Posterior cingulate gyrus (tissue), 11 donors: ENCODE measurements around the gene RAN.
"Not testable (repeated sequence)": the region's sequence is repeated elsewhere in the genome, so short reads cannot be mapped to it uniquely, and the experiment has no call there.

Experiments
- DNase-seq, 10 donors: peaks; one replicate each; pipeline versions ENCODE4 v3.0.0 to v3.0.0-alpha.2; 2020 to 2021; ENCODE audit warnings: mixed read lengths in 3 of 10
- intact Hi-C: fragments of 100-400 bp; cut with DNase I; formaldehyde crosslinking; loops from one replicate; pipeline ENCODE4 v1.15.1; 2023

RAN gene

DNA sequence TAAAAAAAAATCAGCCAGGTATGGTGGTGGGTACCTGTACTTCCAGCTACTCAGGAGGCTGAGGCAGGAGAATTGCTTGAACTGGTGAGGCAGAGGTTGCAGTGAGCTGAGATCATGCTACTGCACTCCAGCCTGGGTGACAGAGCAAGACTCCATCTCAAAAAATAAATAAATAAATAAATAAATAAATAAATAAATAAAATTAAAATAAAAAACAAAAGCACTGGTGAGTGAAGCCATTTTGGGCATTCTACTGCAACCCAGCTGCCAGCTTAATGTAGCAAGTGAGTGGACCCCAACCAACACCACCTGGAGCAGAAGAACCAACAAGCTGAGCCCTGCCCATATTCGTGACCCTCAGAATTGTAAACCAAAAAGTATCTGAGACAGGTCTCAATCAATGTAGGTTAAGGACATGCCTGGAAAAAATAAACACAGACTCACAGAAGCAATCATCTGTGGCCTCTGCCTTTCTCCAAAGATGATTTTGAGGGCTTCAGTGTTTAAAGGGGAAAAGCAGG is 23.0 kb upstream of the RAN start:
- intact Hi-C loops, DNase-seq: not testable (repeated sequence)

- no peak for DNase-seq
- intact Hi-C loops: no loop called here
Measured at GRCh38 chr12:130849561-130850417, 22.1 kb upstream of the RAN start.

DNA sequence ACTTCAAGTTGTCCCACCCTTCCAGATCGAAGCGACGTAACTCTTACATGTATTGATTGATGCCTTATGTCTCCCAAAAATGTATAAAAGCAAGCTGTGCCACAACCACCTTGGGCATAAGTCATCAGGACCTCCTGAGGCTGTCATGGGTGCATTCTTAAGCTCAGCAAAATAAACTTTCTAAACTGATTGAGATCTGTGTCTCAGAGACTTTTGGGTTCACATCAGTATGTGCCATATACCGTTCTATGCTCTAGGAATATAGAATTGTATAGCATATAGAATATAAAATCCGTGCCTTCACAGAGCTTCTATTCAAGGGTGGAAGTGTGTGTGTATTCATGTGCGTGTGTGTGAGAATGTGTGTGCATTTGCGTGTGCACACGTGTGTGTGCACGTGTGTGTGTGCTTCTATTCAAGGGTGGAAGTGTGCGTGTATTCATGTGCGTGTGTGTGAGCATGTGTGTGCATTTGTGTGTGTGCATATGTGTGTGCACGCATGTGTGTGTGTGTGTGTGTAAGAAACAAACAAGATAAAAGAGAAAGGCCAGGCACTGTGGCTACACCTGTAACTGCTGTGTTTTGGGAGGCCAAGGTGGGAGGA is 21.3 kb upstream of the RAN start:
- intact Hi-C loops: no loop called here
- no peak for DNase-seq

DNA sequence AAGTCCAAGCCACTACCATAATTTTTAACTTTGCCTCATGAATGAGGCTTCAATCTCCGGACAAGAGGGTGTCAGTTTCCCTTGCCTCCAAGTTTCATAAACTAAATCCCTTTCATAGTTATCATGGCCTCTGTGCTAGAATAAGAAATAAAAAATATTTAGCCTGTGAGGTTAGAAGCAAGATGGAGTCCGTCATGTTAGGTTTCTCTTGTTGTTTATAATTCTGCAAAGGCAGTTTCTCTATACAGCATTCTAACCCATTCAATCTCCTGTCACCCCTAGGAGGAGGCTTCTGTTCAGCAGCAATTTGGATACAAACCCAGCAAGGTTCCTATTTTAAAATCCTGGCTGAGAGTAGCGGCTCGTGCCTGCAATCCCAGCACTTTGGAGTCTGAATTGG is 15.8 kb upstream of the RAN start:
- no peak for DNase-seq
- intact Hi-C loops: no loop called here

DNA sequence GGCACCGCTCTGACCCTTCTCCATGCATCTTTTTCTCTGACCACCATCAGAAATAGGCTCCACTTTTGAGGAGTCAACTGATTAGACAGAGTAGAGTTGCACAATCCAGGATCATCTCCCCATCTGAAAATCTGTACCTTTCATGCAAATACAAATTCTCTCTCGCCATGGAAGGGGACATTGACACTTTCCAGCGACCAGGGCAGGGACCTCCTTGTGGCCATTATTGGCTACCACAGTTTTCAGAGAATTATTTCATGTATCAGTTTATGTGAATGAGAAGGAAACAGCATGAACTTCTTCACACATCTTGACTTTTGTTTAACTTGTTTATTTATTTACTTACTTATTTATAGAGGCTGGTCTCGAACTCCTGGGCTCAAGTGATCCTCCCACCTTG is 13.8 kb upstream of the RAN start:
- intact Hi-C loops: no loop called here
- no peak for DNase-seq

GRCh38 chr12:130859161-130859560 is 12.7 kb upstream of the RAN start:
- intact Hi-C loops: no loop called here
- no peak for DNase-seq

- DNase-seq: no peak
- intact Hi-C loops: no loop called here
Measured at GRCh38 chr12:130860311-130860710, 11.6 kb upstream of the RAN start.

DNA sequence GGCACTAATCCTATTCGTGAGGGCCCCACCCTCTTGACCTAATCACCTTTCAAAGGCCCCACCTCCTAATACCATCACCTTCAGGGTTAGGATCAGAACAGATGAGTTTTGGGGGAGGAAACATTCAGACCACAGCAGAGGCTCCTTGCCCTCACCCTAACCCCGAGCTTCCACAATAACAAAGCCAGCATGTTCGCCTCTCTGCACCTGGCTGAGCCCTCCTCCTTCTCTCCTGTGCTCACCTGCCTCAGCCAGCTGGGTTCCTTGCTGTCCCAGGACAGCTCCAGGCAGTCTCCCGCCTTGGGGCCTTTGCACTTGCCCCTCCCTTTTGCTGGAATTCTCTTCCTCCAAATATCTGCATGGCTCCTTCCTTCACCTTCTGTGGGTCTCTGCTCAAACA is 9.7 kb upstream of the RAN start:
- no peak for DNase-seq
- intact Hi-C loops: no loop called here

DNA sequence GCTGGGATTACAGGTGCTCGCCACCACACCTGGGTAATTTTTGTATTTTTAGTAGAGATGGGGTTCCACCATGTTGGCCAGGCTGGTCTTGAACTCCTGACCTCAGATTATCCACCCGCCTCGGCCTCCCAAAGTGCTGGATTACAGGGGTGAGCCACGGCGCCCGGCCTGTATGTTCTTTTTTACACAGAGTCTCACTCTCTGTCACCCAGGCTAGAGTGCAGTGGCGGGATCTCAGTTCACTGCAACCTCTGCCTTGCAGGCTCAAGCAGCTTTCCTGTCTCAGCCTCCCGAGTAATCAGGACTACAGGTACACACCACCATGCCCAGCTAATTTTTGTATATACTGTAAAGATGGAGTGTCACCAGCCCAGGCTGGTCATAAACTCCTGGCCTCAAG is 9.1 kb upstream of the RAN start:
- DNase-seq, intact Hi-C loops: not testable (repeated sequence)

DNA sequence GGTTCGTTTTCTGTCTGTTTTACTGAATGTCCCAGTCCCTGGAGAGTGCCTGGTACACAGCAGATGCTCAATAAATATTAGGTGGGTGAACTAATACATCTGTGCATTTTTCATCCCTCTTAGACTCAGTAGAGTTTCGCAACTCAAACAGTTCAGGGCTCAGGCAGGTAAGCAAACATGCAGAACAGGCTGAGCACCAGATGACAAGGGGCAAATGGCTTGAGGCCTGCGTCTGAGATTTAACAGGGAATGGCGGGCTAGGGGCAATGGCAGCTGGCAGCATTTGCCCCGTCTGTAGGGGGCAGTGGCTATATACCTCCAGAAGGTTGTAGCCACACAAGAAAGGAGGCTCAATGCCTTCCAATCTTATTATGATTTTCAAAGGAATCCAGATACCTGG is 8.6 kb upstream of the RAN start:
- intact Hi-C loops: no loop called here
- DNase-seq: no peak

- intact Hi-C loops: no loop called here
- DNase-seq: no peak
Measured at GRCh38 chr12:130868412-130868811, 3.5 kb upstream of the RAN start.

GRCh38 chr12:130870442-130871285 is 1.2 kb upstream of the RAN start:
- intact Hi-C loops: loop anchor here (1.0 kb wide), 1 partner anchor 31 kb away; the partner anchor contains the start of gene STX2
- DNase-seq: peak; percentile 32 to 93 (median 42)

- intact Hi-C loops: no loop called here
- DNase-seq: peak in 9 of 10 donors; percentile 21 to 93 (median 34)
Measured at GRCh38 chr12:130872179-130873096, 572 bp downstream of the RAN start.

DNA sequence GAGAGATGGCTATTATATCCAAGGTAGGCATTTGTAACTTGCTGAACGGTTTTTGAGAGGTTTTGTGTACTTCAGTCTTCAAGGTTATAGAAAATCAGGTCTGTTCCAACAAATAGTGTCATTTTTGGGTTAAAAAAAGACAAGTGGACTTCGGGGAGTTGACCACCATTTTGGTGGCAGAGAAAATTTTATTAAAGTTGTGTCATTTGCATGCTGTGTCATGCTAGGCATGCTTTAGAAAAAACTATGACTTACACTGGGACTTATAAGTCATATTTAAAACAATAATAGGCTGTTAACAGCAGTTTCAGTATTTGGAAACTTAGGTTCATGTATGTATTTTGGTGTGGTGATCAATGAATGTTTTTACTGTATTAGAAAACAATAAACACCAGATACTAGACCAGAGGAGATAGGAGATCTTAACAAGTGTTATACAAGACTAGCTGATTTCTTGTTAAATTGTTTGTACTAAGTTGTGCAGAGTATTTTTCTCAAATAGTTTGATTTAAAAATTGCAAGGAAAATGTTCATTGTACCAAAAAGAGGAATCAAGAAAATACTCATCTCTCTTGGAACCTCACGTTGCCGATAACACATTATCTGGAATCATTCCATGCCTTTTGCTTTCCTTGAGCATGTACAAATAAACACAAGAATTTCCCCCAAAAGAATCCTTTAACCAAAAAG is 1.4 kb downstream of the RAN start:
- DNase-seq: no peak
- intact Hi-C loops: no loop called here

DNA sequence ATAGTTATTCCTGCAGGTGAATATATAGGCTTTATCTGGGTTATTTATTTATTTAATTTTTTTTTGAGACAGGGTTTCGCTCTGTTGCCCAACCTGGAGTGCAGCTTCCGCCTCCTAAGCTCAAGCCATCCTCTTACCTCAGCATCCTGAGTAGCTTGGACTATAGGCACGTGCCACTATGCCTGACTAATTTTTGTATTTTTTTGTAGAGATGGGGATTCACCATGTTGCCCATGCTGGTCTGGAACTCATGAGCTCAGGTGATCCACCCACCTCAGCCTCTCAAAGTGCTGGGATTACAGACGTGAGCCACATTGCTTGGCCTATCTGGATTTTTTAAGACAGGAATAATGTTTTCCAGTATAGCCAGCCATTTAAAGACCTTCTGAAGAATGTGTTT is 2.0 kb downstream of the RAN start:
- DNase-seq: no peak
- intact Hi-C loops: no loop called here

DNA sequence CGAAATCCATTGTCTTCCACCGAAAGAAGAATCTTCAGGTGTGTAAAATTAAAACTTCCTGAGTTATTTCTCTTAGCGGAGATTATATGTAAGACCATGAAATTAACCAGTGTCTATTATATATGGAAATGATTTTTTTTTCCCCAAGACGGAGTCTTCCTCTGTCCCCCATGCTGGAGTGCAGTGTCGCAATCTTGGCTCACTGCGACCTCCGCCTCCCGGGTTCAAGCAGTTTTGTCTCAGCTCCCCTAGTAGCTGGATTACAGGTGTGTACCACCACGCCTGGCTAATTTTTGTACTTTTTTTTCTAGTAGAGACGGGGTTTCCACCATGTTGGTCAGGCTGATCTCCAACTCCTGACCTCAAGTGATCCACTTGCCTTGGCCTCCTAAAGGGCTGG is 2.8 kb downstream of the RAN start:
- intact Hi-C loops: no loop called here
- DNase-seq: no peak

DNA sequence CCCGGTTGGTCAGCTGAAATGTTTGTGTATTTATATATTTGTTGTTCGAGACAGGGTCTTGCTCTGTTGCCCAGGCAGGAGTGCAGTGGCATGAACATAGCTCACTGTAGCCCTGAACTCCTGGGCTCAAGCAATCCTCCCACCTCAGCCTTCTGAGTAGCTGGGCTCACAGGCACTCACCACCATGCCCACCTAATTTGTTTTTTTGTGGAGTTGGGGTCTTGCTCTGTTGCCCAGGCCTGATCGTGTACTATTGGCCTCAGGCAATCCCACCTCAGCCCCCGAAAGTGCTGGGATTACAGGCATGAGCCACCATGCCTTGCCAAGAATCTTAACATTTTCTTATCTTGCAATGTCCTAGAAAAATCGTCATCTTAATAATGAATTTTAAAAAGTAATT is 3.3 kb downstream of the RAN start:
- DNase-seq: no peak

GRCh38 chr12:130875708-130876107 is 3.8 kb downstream of the RAN start:
- intact Hi-C loops, DNase-seq: not testable (repeated sequence)

More for the DNA sequence above, 3.3 kb downstream of the RAN start:
- intact Hi-C loops: no loop called here

DNA sequence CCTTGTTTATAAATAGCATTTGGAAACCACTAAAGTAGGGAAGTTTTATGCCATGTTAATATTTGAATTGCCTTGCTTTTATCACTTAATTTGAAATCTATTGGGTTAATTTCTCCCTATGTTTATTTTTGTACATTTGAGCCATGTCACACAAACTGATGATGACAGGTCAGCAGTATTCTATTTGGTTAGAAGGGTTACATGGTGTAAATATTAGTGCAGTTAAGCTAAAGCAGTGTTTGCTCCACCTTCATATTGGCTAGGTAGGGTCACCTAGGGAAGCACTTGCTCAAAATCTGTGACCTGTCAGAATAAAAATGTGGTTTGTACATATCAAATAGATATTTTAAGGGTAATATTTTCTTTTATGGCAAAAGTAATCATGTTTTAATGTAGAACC is 4.4 kb downstream of the RAN start:
- no peak for DNase-seq
- intact Hi-C loops: no loop called here
